GM12872 (cell line): ENCODE results near the gene TUB.

Source experiments
- CTCF ChIP-seq: IDR thresholded peaks from 3 replicates; pipeline ENCODE4 v1.5.1; 2011; ENCODE audit warnings: low read depth, mild to moderate bottlenecking, low read length, moderate library complexity; ENCODE audit not compliant: insufficient read depth

Gene TUB

GRCh38 chr11:8111636-8112035, 30.6 kb downstream of the TUB start:
- no peak for TF ChIP-seq CTCF

DNA sequence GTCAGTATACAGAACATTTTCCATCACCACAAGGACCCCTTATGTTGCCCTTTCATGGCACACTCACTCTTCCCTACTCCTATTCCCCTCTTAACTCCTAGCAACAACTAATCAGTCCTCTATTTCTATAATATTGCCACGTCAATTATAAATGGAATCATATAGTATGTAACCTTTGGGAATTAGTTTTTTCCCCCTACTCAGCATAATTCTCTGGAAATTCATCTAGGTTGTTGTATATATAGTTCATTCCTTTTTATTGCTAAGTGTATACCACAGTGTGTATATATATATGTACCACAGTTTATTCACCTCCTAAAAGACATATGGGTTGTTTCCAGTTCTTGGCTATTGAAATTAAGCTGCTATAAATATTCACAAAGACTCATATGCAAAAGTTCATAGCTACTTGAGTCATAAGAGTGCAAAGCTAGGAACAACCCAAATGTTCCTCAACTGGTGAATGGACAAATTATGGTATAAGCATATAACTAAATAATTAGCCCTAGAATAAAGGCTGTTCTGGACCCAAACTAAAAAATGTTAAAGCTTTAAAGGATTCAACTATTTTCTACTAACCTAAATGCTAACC, 41.3 kb downstream of the TUB start:
- TF ChIP-seq CTCF = no peak

DNA sequence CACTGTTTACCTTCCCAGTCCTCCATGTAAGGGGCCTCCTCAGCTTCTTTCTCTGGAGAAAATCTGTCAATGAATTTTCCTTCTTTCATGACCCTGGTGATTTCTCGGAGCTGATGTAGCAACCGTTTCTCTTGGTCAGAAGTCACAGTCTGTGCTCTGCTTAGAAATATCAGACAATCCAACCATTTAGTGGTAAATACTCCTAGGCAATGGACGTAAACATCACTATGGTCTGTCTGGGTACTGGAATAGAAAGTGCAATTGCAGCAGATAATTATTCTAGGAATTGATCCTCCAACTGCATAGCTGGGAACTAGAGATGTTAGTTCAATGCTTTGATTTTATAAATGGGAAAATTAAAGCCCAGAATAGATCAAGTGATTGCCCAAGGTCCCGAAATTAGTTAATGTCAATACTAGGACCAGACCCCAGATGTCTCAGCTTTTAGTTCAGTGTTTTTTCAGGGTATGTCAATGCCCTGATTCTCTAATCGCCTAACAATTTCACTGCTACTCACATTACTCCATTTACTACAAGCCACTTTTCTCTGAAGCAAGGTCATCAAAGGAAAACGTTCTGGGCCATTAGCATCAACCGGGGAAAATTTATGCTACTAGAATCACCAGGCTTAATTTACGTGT, 45.8 kb downstream of the TUB start:
- TF ChIP-seq CTCF = no peak

GRCh38 chr11:8127447-8127846, 46.4 kb downstream of the TUB start:
- TF ChIP-seq CTCF = no peak

- TF ChIP-seq CTCF = no peak
These were observed 57.5 kb downstream of the TUB start for GRCh38 chr11:8138526-8138925.

DNA sequence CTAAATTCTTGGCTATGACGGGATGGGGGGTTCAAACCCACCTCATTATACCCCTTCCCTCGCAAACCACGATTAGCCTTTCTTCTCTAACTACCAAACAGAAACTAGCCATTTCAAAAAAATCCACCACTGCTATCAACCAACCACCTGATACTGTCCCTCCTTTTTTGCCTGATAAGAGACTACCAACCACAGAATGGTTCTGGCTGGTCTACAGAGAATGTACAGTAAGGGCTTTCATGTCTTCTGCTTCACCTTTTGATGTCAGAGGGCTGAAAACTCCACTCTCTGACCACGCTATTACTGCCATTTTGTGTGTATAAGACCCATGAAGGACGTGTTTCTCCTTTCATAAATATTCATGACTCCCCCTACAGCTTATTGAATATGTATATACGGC, 68.7 kb downstream of the TUB start:
- TF ChIP-seq CTCF = no peak
